ENCODE results near the gene VPS4B. TPM values are rescaled to one million over a fixed set of nuclear protein-coding genes. Genes with fewer than 3 reads are reported as not detected.

Gene VPS4B
- total RNA-seq, 1 experiment from 2014 or later = 60.2 TPM

- H3K4me3 Mint-ChIP-seq = no peak overlapping the region
- Histone ChIP-seq H2AK5ac (ENCODE audit: insufficient read length, low read length) (no peak overlapping the region), H3K79me1 (ENCODE audit: insufficient read depth, low read depth, low read length, poor library complexity, severe bottlenecking) (no peaks in the 10 kb centered on the region), H3K9me3 (ENCODE audit: control insufficient read depth, low read depth, low read length) (no peaks in the 10 kb centered on the region), H3K23me2 (ENCODE audit: insufficient read length, low read depth, low read length, poor library complexity, severe bottlenecking) (no peaks in the 10 kb centered on the region), H2BK20ac (ENCODE audit: low read depth, low read length, poor library complexity, severe bottlenecking) (no peak overlapping the region), H3T11ph (ENCODE audit: low read length) (no peak overlapping the region), H4K20me1 (ENCODE audit: control insufficient read depth, insufficient read depth, insufficient read length) (no peaks in the 10 kb centered on the region), H3K9ac (ENCODE audit: extremely low read depth, insufficient read length, low read length) (no peak overlapping the region), H3K27ac (ENCODE audit: insufficient read length, low read depth, low read length) (no peak overlapping the region), H3K4me2 (ENCODE audit: insufficient read depth, insufficient read length, low read length) (no peak overlapping the region), H4K91ac (ENCODE audit: insufficient read length, low read depth, low read length) (no peak overlapping the region), H3K23ac (ENCODE audit: insufficient read length, low read depth, low read length) (no peak overlapping the region), H3K4ac (ENCODE audit: low read depth, low read length) (no peak overlapping the region), H2BK5ac (ENCODE audit: insufficient read length, low read length) (no peak overlapping the region), H3K4me1 (ENCODE audit: insufficient read depth, low read length) (no peaks in the 10 kb centered on the region), H3K18ac (ENCODE audit: insufficient read length, low read depth, low read length) (no peak overlapping the region), H2BK120ac (ENCODE audit: low read depth, low read length, poor library complexity, severe bottlenecking) (no peak overlapping the region), H2BK15ac (ENCODE audit: low read depth, low read length) (no peak overlapping the region), H2BK12ac (ENCODE audit: insufficient read length, low read depth, low read length) (no peak overlapping the region), H4K5ac (ENCODE audit: insufficient read length, low read depth, low read length) (no peak overlapping the region), H4K8ac (replicated peaks; ENCODE audit: insufficient read length, low read depth, low read length) (no peak overlapping the region), H2AFZ (ENCODE audit: low read length) (no peak overlapping the region), H3K27me3 (ENCODE audit: insufficient read depth, low read length) (no peaks in the 10 kb centered on the region), H3K79me2 (ENCODE audit: insufficient read depth, low read length) (no peaks in the 10 kb centered on the region), H3K56ac (ENCODE audit: insufficient read length, low read depth, low read length) (no peak overlapping the region), H3K14ac (ENCODE audit: insufficient read depth, low read length) (no peak overlapping the region)
- no peak for TF ChIP-seq CTCF (conservative IDR thresholded peaks at IDR 0.05)
- no peaks in the 10 kb centered on the region for H3K36me3 Mint-ChIP-seq (ENCODE audit: insufficient read depth in 1 of 3, low read depth in 3 of 3)
- H3K27me3 Mint-ChIP-seq (ENCODE audit: low read depth) = no peaks in the 10 kb centered on the region
- no peak overlapping the region for H3K27ac Mint-ChIP-seq
- H3K4me1 Mint-ChIP-seq = no peaks in the 10 kb centered on the region
- H3K9me3 Mint-ChIP-seq = no peaks in the 10 kb centered on the region
- no CpG with 5 or more reads among the region's 1 CpG for WGBS (ENCODE audit: extremely low coverage, insufficient read length, low lambda C conversion rate)
- DNase-seq = no peak
Observed at GRCh38 chr18:63440219-63440618, 17.9 kb upstream of the VPS4B start.

Data from H9 (cell line).